Measurements from ENCODE around the gene SERPINI2.
"Not testable (repeated sequence)": the region's sequence is repeated elsewhere in the genome, so short reads cannot be mapped to it uniquely, and the experiment has no call there.

- TF ChIP-seq PATZ1 (CRISPR knock-in tag; IDR thresholded peaks at IDR 0.05; ENCODE audit: borderline replicate concordance); ISL1 (CRISPR knock-in tag; IDR thresholded peaks at IDR 0.05): not testable (repeated sequence)
Measured at GRCh38 chr3:167426962-167427361, 46.9 kb downstream of the SERPINI2 start.

All from SK-N-SH treated with all-trans-retinoic acid at 6 μM for 48 hours (cell line).